Esophagus muscularis mucosa (tissue), 4 donors: ENCODE measurements around the gene IFNA7.
"Not testable (repeated sequence)": the region's sequence is repeated elsewhere in the genome, so short reads cannot be mapped to it uniquely, and the experiment has no call there.

Source experiments
- EP300 ChIP-seq: sonication (generic); formaldehyde crosslinking; IDR thresholded peaks from one replicate; pipeline ENCODE4 v1.6.1; 2017; ENCODE audit warnings: antibody characterized with exemption
- POLR2A ChIP-seq: fragments of 450-650 bp; IDR thresholded peaks from one replicate; pipeline ENCODE4 v1.6.1; 2017; ENCODE audit warnings: antibody characterized with exemption, moderate library complexity, mild to moderate bottlenecking, low read depth
- POLR2AphosphoS5 ChIP-seq, 2 donors: sonication (generic); formaldehyde crosslinking; IDR thresholded peaks; one replicate each; pipeline ENCODE4 v1.6.1; 2017; ENCODE audit warnings: antibody characterized with exemption in 2 of 2
- TF ChIP-seq, protein P1 (sequence below), 3 experiments: fragments of 200-600 bp in 2 of 3; fragments of 450-650 bp in 1 of 3; sonication (generic) in 2 of 3; IDR thresholded peaks; one replicate each; pipeline ENCODE4 v1.5.1; 2017 to 2019; ENCODE audit warnings: antibody characterized with exemption in 3 of 3, mild to moderate bottlenecking in 2 of 3, moderate library complexity in 1 of 3

DNA sequence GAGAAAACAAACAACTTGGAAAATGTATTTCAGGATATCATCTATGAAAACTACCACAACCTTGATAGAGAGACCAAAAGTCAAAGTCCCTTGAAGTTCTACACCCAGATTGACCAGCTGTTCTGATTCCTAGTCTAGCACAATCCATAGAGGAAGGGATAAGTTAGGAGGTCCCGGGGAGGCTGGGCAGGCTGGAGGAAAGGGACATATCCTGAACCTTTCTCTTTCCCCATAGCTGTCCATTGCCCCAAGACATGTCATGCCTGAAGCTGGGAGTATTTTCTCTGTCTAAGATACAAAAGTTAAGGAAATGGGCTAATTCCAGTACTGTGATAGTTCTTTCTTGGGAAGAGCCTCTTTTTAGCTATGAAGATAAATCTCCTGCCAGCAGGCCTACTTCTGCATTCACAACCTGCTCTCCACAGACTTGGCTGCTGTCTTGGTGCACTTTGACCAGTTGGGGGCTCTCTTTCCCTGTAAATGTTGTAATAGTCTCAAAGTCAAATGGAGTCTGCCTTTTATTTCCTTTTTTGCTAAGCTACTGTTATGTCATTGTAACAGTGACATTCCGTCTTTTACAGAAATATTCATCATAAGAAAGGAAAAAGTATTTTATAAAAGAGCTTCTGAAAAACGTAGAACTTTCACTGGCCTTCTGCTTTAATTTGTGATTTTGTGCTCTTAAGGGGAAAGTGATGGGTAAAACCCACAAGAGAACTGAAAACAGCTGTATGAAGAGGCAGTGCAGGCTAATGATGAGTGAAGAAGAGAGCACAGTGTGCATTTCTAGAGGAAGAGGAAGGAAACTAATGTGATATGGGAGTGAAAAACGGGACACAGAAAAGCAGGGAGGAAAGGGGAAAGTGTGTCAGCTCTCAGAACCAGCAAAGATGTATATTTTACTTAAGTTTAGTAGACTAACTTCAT lies 18.9 kb downstream of the IFNA7 start:
- TF ChIP-seq POLR2AphosphoS5 (IDR thresholded peaks at IDR 0.05); POLR2A; EP300: not testable (repeated sequence)
- TF ChIP-seq, protein P1, sequence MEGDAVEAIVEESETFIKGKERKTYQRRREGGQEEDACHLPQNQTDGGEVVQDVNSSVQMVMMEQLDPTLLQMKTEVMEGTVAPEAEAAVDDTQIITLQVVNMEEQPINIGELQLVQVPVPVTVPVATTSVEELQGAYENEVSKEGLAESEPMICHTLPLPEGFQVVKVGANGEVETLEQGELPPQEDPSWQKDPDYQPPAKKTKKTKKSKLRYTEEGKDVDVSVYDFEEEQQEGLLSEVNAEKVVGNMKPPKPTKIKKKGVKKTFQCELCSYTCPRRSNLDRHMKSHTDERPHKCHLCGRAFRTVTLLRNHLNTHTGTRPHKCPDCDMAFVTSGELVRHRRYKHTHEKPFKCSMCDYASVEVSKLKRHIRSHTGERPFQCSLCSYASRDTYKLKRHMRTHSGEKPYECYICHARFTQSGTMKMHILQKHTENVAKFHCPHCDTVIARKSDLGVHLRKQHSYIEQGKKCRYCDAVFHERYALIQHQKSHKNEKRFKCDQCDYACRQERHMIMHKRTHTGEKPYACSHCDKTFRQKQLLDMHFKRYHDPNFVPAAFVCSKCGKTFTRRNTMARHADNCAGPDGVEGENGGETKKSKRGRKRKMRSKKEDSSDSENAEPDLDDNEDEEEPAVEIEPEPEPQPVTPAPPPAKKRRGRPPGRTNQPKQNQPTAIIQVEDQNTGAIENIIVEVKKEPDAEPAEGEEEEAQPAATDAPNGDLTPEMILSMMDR (IDR thresholded peaks at IDR 0.05): peak in 1 of 3 experiments; percentile 37
